SK-N-SH (cell line): ENCODE measurements around the gene EMILIN2. TPM values are rescaled to one million over a fixed set of nuclear protein-coding genes. Genes with fewer than 3 reads are reported as not detected.

Experiments
- CTCF ChIA-PET: fragments of 300-600, 350-600 bp; formaldehyde crosslinking; extraction: SDS; loops from one replicate; lab custom pipeline; 2021; lab: Yijun Ruan, JAX
- POLR2A ChIA-PET: fragments of 350-600 bp; sonication (Branson Sonifier 250); formaldehyde crosslinking; extraction: SDS; loops from one replicate; lab custom pipeline; 2020; ENCODE audit warnings: antibody characterized with exemption, inconsistent platforms; lab: Yijun Ruan, JAX
- DNase-seq: peaks from one replicate; pipeline ENCODE4 v3.0.0; 2012
- H2AFZ ChIP-seq: fragments of 200-600 bp; sonication (generic); 2 replicates; pipeline ENCODE4 v1.8.1; 2016; ENCODE audit warnings: antibody characterized with exemption, mild to moderate bottlenecking, low read depth
- H3F3A ChIP-seq: fragments of 200-600 bp; sonication (generic); replicated peaks from 2 replicates; pipeline ENCODE3; 2016; ENCODE audit warnings: antibody characterized with exemption, mild to moderate bottlenecking; ENCODE audit not compliant: insufficient read depth
- H3K27ac ChIP-seq, 2 experiments: fragments of 200-500 bp in 1 of 2; fragments of 200-600 bp in 1 of 2; sonication (Bioruptor generic) in 1 of 2; sonication (generic), shearing (Covaris generic) in 1 of 2; 2 replicates each; pipeline versions ENCODE4 v1.5.1 to v1.6.1; 2014 to 2016; ENCODE audit warnings: low read depth in 2 of 2, inconsistent platforms in 1 of 2, low read length in 1 of 2, mild to moderate bottlenecking in 1 of 2, mixed read lengths in 1 of 2
- H3K27me3 ChIP-seq: fragments of 200-600 bp; sonication (generic), shearing (Covaris generic); 2 replicates; pipeline ENCODE4 v1.6.1; 2016; ENCODE audit warnings: mixed run types; ENCODE audit not compliant: insufficient read depth
- H3K36me3 ChIP-seq, 2 experiments: fragments of 200-500 bp in 1 of 2; fragments of 200-600 bp in 1 of 2; sonication (Bioruptor generic) in 1 of 2; sonication (generic) in 1 of 2; replicated peaks in 1 of 2; 2 replicates each; pipeline versions ENCODE3 to v1.5.1; 2014 to 2016; ENCODE audit warnings: low read length in 1 of 2, mild to moderate bottlenecking in 1 of 2; ENCODE audit not compliant: insufficient read depth in 2 of 2, control insufficient read depth in 1 of 2
- H3K4me1 ChIP-seq, 2 experiments: fragments of 200-500 bp in 1 of 2; fragments of 200-600 bp in 1 of 2; sonication (Bioruptor generic) in 1 of 2; sonication (generic), shearing (Covaris generic) in 1 of 2; 2 replicates each; pipeline versions ENCODE4 v1.5.1 to v1.6.1; 2014 to 2016; ENCODE audit warnings: low read depth in 1 of 2, low read length in 1 of 2, mixed run types in 1 of 2; ENCODE audit not compliant: insufficient read depth in 2 of 2, control insufficient read depth in 1 of 2
- H3K4me2 ChIP-seq: fragments of 200-600 bp; sonication (generic), shearing (Covaris generic); 2 replicates; pipeline ENCODE4 v1.6.1; 2017; ENCODE audit warnings: mixed run types
- H3K4me3 ChIP-seq, 2 experiments: fragments of 200-500 bp in 1 of 2; fragments of 200-600 bp in 1 of 2; sonication (Bioruptor generic) in 1 of 2; sonication (generic), shearing (Covaris generic) in 1 of 2; 2 replicates each; pipeline versions ENCODE4 v1.5.1 to v1.8.1; 2014 to 2016; ENCODE audit warnings: low read depth in 2 of 2, inconsistent platforms in 1 of 2, low read length in 1 of 2, mild to moderate bottlenecking in 1 of 2, mixed read lengths in 1 of 2, moderate library complexity in 1 of 2
- H3K79me2 ChIP-seq: fragments of 200-600 bp; sonication (generic); 2 replicates; pipeline ENCODE4 v1.8.1; 2017; ENCODE audit warnings: mild to moderate bottlenecking; ENCODE audit not compliant: insufficient read depth
- H3K9ac ChIP-seq: fragments of 200-600 bp; sonication (generic); 2 replicates; pipeline ENCODE4 v1.6.1; 2017; ENCODE audit warnings: mixed run types
- H3K9me2 ChIP-seq: fragments of 200-600 bp; sonication (generic); 2 replicates; pipeline ENCODE4 v1.6.1; 2017; ENCODE audit warnings: mixed run types
- H3K9me3 ChIP-seq: fragments of 200-600 bp; sonication (generic); 2 replicates; pipeline ENCODE4 v1.6.1; 2017; ENCODE audit warnings: mixed run types, mild to moderate bottlenecking, moderate library complexity
- H4K20me1 ChIP-seq: fragments of 200-600 bp; sonication (generic); 2 replicates; pipeline ENCODE4 v1.6.1; 2017; ENCODE audit warnings: mild to moderate bottlenecking, mixed run types; ENCODE audit not compliant: insufficient read depth
- CTCF ChIP-seq: fragments of 200-600 bp; sonication (generic); IDR thresholded peaks from 2 replicates; pipeline ENCODE4 v1.6.1; 2017; ENCODE audit warnings: antibody characterized with exemption, mild to moderate bottlenecking, moderate library complexity
- ELF1 ChIP-seq: IDR thresholded peaks from 2 replicates; pipeline ENCODE4 v1.4.0; 2012
- EP300 ChIP-seq, 2 experiments: IDR thresholded peaks; 2 replicates each; pipeline versions ENCODE4 v1.4.0 to v1.6.1; 2012; ENCODE audit warnings: borderline replicate concordance in 1 of 2, low read depth in 1 of 2, low read length in 1 of 2
- EZH2phosphoT487 ChIP-seq: fragments of 200-600 bp; sonication (generic); IDR thresholded peaks from 2 replicates; pipeline ENCODE4 v1.6.1; 2017; ENCODE audit warnings: low read depth, mixed run types, mild to moderate bottlenecking, antibody characterized with exemption, moderate library complexity, borderline replicate concordance
- FOSL2 ChIP-seq: IDR thresholded peaks from 2 replicates; pipeline ENCODE4 v1.4.0; 2012; ENCODE audit warnings: low read depth, mild to moderate bottlenecking, moderate library complexity, borderline replicate concordance
- FOXJ3 ChIP-seq: sonication (generic); formaldehyde crosslinking; IDR thresholded peaks from 2 replicates; pipeline ENCODE4 v1.5.1; 2020; ENCODE audit warnings: mild to moderate bottlenecking, missing genetic modification reagents
- FOXM1 ChIP-seq: IDR thresholded peaks from 2 replicates; pipeline ENCODE4 v1.4.0; 2012; ENCODE audit warnings: low read depth, mild to moderate bottlenecking
- GABPA ChIP-seq: IDR thresholded peaks from 2 replicates; pipeline ENCODE4 v1.4.0; 2012; ENCODE audit warnings: low read depth, mild to moderate bottlenecking
- GATA2 ChIP-seq: sonication (generic); formaldehyde crosslinking; IDR thresholded peaks from 2 replicates; pipeline ENCODE4 v1.5.0; 2020; ENCODE audit warnings: mild to moderate bottlenecking, missing genetic modification reagents
- NRF1 ChIP-seq: IDR thresholded peaks from 2 replicates; pipeline ENCODE4 v1.6.1; 2012; ENCODE audit warnings: low read depth, mild to moderate bottlenecking, low read length
- POLR2AphosphoS5 ChIP-seq: IDR thresholded peaks from 2 replicates; pipeline ENCODE4 v1.6.1; 2012; ENCODE audit warnings: low read depth, low read length
- RAD21 ChIP-seq: IDR thresholded peaks from 2 replicates; pipeline ENCODE4 v1.6.1; 2012; ENCODE audit warnings: mild to moderate bottlenecking, low read length
- RCOR1 ChIP-seq: fragments of 150-350 bp; IDR thresholded peaks from 2 replicates; pipeline ENCODE4 v1.6.1; 2017; ENCODE audit warnings: antibody characterized with exemption, low read length
- RFX5 ChIP-seq: IDR thresholded peaks from 2 replicates; pipeline ENCODE4 v1.6.1; 2012; ENCODE audit warnings: mild to moderate bottlenecking, improper control_type of control experiment, low read length
- RXRA ChIP-seq: IDR thresholded peaks from 2 replicates; pipeline ENCODE4 v1.4.0; 2012; ENCODE audit warnings: low read depth, mild to moderate bottlenecking, borderline replicate concordance
- TEAD4 ChIP-seq: IDR thresholded peaks from 2 replicates; pipeline ENCODE4 v1.4.0; 2012; ENCODE audit warnings: mild to moderate bottlenecking, borderline replicate concordance; ENCODE audit not compliant: insufficient read depth
- WGBS: methylation state at CpG from one replicate; pipeline ENCODE4 v1.1.6; 2017; ENCODE audit warnings: low lambda C conversion rate; 5-methylcytosine and 5-hydroxymethylcytosine counted together
- polyA plus RNA-seq, 3 experiments: library from polyadenylated mRNA; depleted of rRNA; stranded (reverse); fragments of >200 nt; gene quantifications; 2 replicates each; pipeline ENCODE4 v1.2.3, GENCODE V29; 2012
- TF ChIP-seq, protein P1 (sequence below): IDR thresholded peaks from 2 replicates; pipeline ENCODE4 v1.4.0; 2012; ENCODE audit warnings: low read depth

Gene EMILIN2
- polyA plus RNA-seq, 1 of the 3 experiments (the other 2 are of a cell fraction) = 1.4 TPM

- TF ChIP-seq, protein P1, sequence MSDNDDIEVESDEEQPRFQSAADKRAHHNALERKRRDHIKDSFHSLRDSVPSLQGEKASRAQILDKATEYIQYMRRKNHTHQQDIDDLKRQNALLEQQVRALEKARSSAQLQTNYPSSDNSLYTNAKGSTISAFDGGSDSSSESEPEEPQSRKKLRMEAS = no peak
- TF ChIP-seq POLR2AphosphoS5 (no peak), EP300 (IDR thresholded peaks at IDR 0.05; ENCODE audit: borderline replicate concordance in 1 of 2, low read depth in 1 of 2, low read length in 1 of 2) (no peak), FOXM1 (no peak), FOXJ3 (CRISPR knock-in tag) (no peak), RAD21 (no peak)
- TF ChIP-seq, all 33 proteins: peak for 0
These were observed 78.1 kb downstream of the EMILIN2 start (continued) for GRCh38 chr18:2924920-2925319.

DNA sequence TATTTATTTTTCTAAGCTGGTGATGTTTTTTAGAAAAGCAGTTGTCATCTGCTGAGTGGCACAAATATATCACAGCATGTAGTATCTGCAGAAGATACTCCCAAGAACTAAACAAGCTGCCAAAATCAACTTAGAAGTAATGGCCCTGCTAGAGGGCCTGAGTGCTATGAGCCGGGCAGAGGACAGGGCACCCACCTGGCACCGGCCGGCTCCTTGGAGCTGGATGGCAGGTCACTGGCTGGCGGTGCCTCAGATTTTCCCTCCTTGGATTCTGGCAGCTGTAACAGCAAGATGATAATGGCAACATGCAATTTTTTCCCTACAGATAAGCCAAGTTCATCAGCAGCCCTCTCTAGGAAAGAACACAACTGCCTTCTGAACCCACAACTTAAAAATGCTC, 79.7 kb downstream of the EMILIN2 start:
- H3K36me3 ChIP-seq = peaks cover 46 to 81% of the 10 kb centered on the region in 2 experiments
- CTCF ChIA-PET = interaction anchor here (0.7 to 1.3 kb wide), 2 partner anchors 148 to 319 kb away, joined by 3 to 7 read pairs; no protein-coding TSS in a partner anchor

GRCh38 chr18:2927745-2928144, 80.9 kb downstream of the EMILIN2 start:
- no peak for DNase-seq
- Histone ChIP-seq H3K4me2 (no peak overlapping the region), H3K9me2 (no peaks in the 10 kb centered on the region), H3K27me3 (no peaks in the 10 kb centered on the region), H3K79me2 (no peaks in the 10 kb centered on the region), H4K20me1 (no peaks in the 10 kb centered on the region), H3F3A (no peaks in the 10 kb centered on the region), H3K4me3 (no peak overlapping the region), H2AFZ (no peak overlapping the region), H3K36me3 (peaks cover 39 to 79% of the 10 kb centered on the region in 2 experiments), H3K4me1 (no peaks in the 10 kb centered on the region), H3K9ac (no peak overlapping the region), H3K27ac (no peak overlapping the region), H3K9me3 (no peaks in the 10 kb centered on the region)
- no peak for TF ChIP-seq ELF1
- no peak for TF ChIP-seq POLR2AphosphoS5
- no peak for TF ChIP-seq FOXJ3 (CRISPR knock-in tag)
- no peak for TF ChIP-seq EZH2phosphoT487
- TF ChIP-seq FOSL2 = no peak
- no peak for TF ChIP-seq RXRA
- TF ChIP-seq TEAD4 = no peak
- TF ChIP-seq RFX5 = no peak
- TF ChIP-seq NRF1 = no peak
- TF ChIP-seq RCOR1 = no peak
- TF ChIP-seq GABPA = no peak
- no peak for TF ChIP-seq GATA2 (CRISPR knock-in tag)
- 97% methylated on average over 8 of the region's 8 CpGs for WGBS
- POLR2A ChIA-PET = no interaction called here
- CTCF ChIA-PET = interaction anchor here (1.3 to 2.8 kb wide), 5 partner anchors 9 to 318 kb away, joined by 4 to 13 read pairs (median 7); no protein-coding TSS in a partner anchor

More for the DNA sequence above, 79.7 kb downstream of the EMILIN2 start:
- no peak overlapping the region for H3K4me2 ChIP-seq
- H3K9ac ChIP-seq = no peak overlapping the region
- no peak overlapping the region for H2AFZ ChIP-seq
- H3K9me2 ChIP-seq = no peaks in the 10 kb centered on the region
- no peak for DNase-seq
- 100% methylated on average over 3 of the region's 4 CpGs for WGBS
- H3K27me3 ChIP-seq = no peaks in the 10 kb centered on the region
- no peaks in the 10 kb centered on the region for H3K4me1 ChIP-seq
- H3K79me2 ChIP-seq = no peaks in the 10 kb centered on the region
- no peak overlapping the region for H3K4me3 ChIP-seq
- no peaks in the 10 kb centered on the region for H3F3A ChIP-seq
- no peaks in the 10 kb centered on the region for H4K20me1 ChIP-seq
- no peak for TF ChIP-seq CTCF
- no peak for TF ChIP-seq RCOR1
- no peak for TF ChIP-seq TEAD4
- no peaks in the 10 kb centered on the region for H3K9me3 ChIP-seq
- H3K27ac ChIP-seq = no peak overlapping the region
- POLR2A ChIA-PET = no interaction called here
